Measurements from ENCODE around the gene BAIAP2. TPM values are rescaled to one million over a fixed set of nuclear protein-coding genes. Genes with fewer than 3 reads are reported as not detected.
"Not testable (repeated sequence)": the region's sequence is repeated elsewhere in the genome, so short reads cannot be mapped to it uniquely, and the experiment has no call there.

BAIAP2 gene
- total RNA-seq, 1 donor from 2014 or later: 48.7 TPM

DNA sequence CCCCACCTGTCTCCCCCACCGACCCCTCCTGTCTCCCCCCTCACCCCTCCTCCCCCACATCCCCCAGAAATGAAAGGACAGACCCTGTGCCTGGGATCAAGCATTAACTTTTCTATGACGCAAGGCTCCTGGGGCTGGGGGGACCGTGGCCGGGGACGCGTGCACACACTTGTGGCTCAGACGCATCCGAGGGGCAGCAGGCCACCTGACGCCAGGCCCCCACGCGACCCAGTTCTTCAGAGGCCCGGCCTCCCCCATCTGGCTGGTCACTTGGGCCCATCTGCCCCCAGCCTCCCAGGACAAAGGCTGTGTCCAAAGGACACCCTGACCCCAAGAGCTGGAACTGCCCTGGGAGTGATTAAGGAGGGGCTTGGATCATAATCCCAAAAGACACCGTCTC is 116.3 kb downstream of the BAIAP2 start:
- TF ChIP-seq, protein P1, sequence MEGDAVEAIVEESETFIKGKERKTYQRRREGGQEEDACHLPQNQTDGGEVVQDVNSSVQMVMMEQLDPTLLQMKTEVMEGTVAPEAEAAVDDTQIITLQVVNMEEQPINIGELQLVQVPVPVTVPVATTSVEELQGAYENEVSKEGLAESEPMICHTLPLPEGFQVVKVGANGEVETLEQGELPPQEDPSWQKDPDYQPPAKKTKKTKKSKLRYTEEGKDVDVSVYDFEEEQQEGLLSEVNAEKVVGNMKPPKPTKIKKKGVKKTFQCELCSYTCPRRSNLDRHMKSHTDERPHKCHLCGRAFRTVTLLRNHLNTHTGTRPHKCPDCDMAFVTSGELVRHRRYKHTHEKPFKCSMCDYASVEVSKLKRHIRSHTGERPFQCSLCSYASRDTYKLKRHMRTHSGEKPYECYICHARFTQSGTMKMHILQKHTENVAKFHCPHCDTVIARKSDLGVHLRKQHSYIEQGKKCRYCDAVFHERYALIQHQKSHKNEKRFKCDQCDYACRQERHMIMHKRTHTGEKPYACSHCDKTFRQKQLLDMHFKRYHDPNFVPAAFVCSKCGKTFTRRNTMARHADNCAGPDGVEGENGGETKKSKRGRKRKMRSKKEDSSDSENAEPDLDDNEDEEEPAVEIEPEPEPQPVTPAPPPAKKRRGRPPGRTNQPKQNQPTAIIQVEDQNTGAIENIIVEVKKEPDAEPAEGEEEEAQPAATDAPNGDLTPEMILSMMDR (IDR thresholded peaks at IDR 0.05; ENCODE audit: insufficient read depth, low read length, severe bottlenecking): no peak
- no peaks in the 10 kb centered on the region for H3K27me3 ChIP-seq (ENCODE audit: control insufficient read depth, insufficient read depth, low read length)
- no peak overlapping the region for H3K4me3 ChIP-seq (ENCODE audit: low read depth, low read length)
- FAIRE-seq: no peak
- no peaks in the 10 kb centered on the region for H3K36me3 ChIP-seq (ENCODE audit: control insufficient read depth, insufficient read depth, low read length)
- DNase-seq (ENCODE audit: low read depth): no peak

DNA sequence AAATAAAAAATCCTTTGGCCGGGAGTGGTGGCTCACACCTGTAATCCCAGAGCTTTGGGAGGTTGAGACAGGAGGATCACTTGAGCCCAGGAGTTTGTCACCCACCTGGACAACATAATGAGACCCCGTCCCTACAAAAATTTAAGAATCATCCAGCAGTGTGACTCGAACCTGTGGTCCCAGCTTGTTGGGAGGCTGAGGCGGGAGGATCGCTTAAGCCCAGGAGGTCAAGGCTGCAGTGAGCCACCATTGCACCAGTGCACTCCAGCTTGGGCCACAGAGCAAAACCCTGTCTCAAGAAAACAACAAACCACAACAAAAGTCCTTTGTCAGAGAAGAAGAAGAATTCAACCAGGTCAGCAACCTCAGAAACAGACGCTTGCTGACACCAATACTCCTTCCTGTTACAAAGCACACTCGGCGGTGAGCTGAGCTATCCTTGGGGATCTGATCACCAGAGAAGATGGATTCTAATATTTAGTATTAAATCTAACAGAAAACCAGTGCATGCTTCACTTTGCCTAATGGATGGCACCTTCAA is 117.4 kb downstream of the BAIAP2 start:
- Histone ChIP-seq H3K36me3 (ENCODE audit: control insufficient read depth, insufficient read depth, low read length) (no peaks in the 10 kb centered on the region), H3K4me3 (ENCODE audit: low read depth, low read length) (no peak overlapping the region), H3K27me3 (ENCODE audit: control insufficient read depth, insufficient read depth, low read length) (no peaks in the 10 kb centered on the region)
- TF ChIP-seq, protein P1 (IDR thresholded peaks at IDR 0.05; ENCODE audit: insufficient read depth, low read length, severe bottlenecking): no peak
- FAIRE-seq (no peak), DNase-seq (ENCODE audit: low read depth) (no peak)

DNA sequence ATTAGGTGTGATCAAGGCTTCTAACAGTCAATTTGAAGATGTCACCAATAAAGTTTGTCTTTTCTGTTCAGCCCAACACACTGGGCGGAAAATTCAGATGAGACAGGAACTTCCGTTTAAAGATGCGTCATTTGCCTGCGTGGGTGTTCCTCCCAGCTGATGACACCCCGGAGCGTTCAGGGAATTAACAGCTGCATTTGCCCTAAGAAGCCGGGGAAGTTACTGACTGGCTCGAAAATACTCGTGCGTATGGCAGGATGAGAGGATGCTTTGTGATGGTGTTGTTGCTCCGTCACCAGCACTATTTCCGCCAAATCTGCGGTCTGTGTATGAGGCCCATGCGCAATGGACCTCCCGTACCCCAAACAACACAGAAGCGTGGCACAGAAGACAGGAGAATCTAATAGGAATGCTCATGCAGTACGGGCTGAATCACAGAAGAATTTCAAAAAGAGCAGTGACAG is 118.4 kb downstream of the BAIAP2 start:
- TF ChIP-seq, protein P1 (IDR thresholded peaks at IDR 0.05; ENCODE audit: insufficient read depth, low read length, severe bottlenecking): no peak
- H3K36me3 ChIP-seq (ENCODE audit: control insufficient read depth, insufficient read depth, low read length): no peaks in the 10 kb centered on the region
- H3K27me3 ChIP-seq (ENCODE audit: control insufficient read depth, insufficient read depth, low read length): no peaks in the 10 kb centered on the region
- no peak for DNase-seq (ENCODE audit: low read depth)
- H3K4me3 ChIP-seq (ENCODE audit: low read depth, low read length): no peak overlapping the region
- FAIRE-seq: no peak

DNA sequence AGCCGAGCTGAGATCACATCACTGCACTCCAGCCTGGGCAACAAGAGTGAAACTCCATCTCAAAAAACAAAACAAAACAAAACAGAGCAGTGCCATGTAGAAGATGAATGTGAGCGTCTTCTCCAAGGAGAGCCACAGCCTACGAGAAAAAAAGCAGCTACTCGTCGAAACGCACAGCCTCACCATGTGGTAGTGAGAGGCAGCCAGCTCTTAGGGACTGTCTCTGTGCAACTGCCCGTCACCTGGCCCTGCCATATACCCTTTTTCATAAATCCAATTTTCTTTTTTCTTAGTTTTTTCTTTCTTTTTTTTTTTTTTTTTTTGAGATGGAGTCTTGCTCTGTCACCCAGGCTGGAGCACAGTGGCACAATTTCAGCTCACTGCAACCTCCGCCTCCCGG is 119.1 kb downstream of the BAIAP2 start:
- FAIRE-seq; H3K27me3 ChIP-seq (ENCODE audit: control insufficient read depth, insufficient read depth, low read length); DNase-seq (ENCODE audit: low read depth); H3K36me3 ChIP-seq (ENCODE audit: control insufficient read depth, insufficient read depth, low read length); H3K4me3 ChIP-seq (ENCODE audit: low read depth, low read length): not testable (repeated sequence)

DNA sequence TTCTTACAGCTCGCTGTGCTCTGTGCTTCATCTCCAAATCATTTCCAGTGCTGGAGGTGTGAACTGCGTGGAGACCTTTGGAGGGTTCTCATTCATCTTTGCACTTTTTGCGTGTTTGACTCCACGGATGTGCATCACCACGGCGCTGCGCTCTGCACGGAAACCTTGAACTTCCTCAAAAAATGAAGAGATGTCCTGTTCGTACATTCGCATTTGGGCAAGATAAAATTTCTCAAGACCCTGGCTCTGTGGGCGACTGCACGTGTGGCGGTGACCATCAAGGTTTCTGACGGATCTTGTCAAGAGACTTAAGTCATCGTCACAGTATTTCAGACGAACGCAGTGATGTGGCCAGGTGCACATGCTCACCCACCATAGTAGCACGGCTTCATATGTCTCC is 120.0 kb downstream of the BAIAP2 start:
- FAIRE-seq (no peak), DNase-seq (ENCODE audit: low read depth) (no peak)
- Histone ChIP-seq H3K4me3 (ENCODE audit: low read depth, low read length) (no peak overlapping the region), H3K36me3 (ENCODE audit: control insufficient read depth, insufficient read depth, low read length) (no peaks in the 10 kb centered on the region), H3K27me3 (ENCODE audit: control insufficient read depth, insufficient read depth, low read length) (no peaks in the 10 kb centered on the region)
- TF ChIP-seq, protein P1 (IDR thresholded peaks at IDR 0.05; ENCODE audit: insufficient read depth, low read length, severe bottlenecking): no peak

DNA sequence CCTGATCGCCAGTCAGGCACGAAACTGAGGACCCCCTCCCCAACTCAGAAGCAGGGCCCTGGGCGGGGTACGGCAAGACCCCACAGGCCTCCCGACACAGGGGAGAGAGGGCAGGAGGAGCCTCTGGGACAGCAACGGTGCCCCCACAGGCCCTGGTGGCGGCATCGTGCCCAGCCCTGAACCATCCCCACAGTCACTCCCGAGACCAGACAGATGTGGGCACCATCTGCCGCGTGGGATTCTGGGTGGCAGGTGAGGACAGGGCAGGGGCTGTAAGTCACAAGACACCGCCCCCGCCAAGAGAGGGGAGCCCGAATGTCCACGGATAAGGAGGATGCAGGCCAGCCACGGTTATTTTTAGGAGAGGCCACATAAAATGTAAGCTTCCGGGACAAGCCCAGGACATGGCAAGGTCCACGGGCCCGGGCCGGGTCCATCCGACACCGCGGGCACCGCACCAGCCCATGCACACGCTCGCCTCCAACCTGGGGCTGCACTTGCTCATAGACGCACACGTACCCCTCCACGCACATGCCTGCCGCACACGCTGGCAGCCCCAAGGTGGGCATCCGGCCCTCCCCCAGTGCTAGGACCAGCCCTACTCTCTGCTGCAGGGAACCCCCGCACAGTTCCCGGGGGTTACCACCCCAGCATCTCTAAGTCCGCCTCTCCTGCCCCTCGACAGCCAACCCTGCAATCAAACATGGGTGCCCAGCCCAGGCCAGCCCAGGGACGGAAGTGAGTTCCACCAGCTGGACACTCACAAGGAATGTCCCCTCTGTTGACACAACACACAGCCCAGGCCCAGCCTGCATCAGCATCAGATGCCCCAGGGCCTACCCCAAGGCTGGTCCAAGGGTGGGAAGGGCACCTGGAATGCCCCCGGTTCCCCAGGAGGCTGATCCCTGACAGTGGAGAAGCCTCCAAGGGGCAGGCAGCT is 122.2 kb downstream of the BAIAP2 start:
- FAIRE-seq (no peak), DNase-seq (ENCODE audit: low read depth) (no peak)
- TF ChIP-seq, protein P1 (IDR thresholded peaks at IDR 0.05; ENCODE audit: insufficient read depth, low read length, severe bottlenecking): no peak
- Histone ChIP-seq H3K4me3 (ENCODE audit: low read depth, low read length) (no peak overlapping the region), H3K36me3 (ENCODE audit: control insufficient read depth, insufficient read depth, low read length) (no peaks in the 10 kb centered on the region), H3K27me3 (ENCODE audit: control insufficient read depth, insufficient read depth, low read length) (no peaks in the 10 kb centered on the region)

Data from bronchial epithelial cell (primary cell).